Mesenchymal stem cell (in vitro differentiated cells and primary cell): ENCODE results near the gene ST6GALNAC3.

ENCODE experiments used
- DNase-seq: peaks from one replicate; pipeline ENCODE4 v3.0.0-alpha.2; 2013
- H2AFZ ChIP-seq: one replicate; pipeline ENCODE4 v1.6.1; 2013; ENCODE audit warnings: low read depth, mild to moderate bottlenecking, control low read depth, inconsistent platforms, low read length, moderate library complexity
- H2AK5ac ChIP-seq: 2 replicates; pipeline ENCODE4 v1.6.1; 2013; ENCODE audit warnings: low read length, moderate library complexity, mild to moderate bottlenecking, inconsistent platforms; ENCODE audit not compliant: severe bottlenecking
- H2BK120ac ChIP-seq: one replicate; pipeline ENCODE4 v1.6.1; 2013; ENCODE audit warnings: low read depth, mild to moderate bottlenecking, inconsistent platforms, low read length, moderate library complexity
- H2BK12ac ChIP-seq, 2 experiments: one replicate each; pipeline ENCODE4 v1.6.1; 2013; ENCODE audit warnings: inconsistent platforms in 2 of 2, low read length in 2 of 2, mild to moderate bottlenecking in 2 of 2, moderate library complexity in 2 of 2, control low read depth in 1 of 2
- H2BK15ac ChIP-seq: one replicate; pipeline ENCODE4 v1.6.1; 2013; ENCODE audit warnings: mild to moderate bottlenecking, low read depth, inconsistent platforms; ENCODE audit not compliant: poor library complexity, severe bottlenecking
- H2BK5ac ChIP-seq: 2 replicates; pipeline ENCODE4 v1.6.1; 2013; ENCODE audit warnings: low read depth, mild to moderate bottlenecking, low read length, control low read depth, inconsistent platforms; ENCODE audit not compliant: poor library complexity, severe bottlenecking
- H3K14ac ChIP-seq, 2 experiments: one replicate each; pipeline ENCODE4 v1.6.1; 2013; ENCODE audit warnings: inconsistent platforms in 2 of 2, low read length in 2 of 2, control low read depth in 1 of 2, mild to moderate bottlenecking in 1 of 2, moderate library complexity in 1 of 2
- H3K18ac ChIP-seq, 2 experiments: one replicate each; pipeline ENCODE4 v1.6.1; 2013; ENCODE audit warnings: inconsistent platforms in 2 of 2, low read length in 2 of 2, control low read depth in 1 of 2, low read depth in 1 of 2, mild to moderate bottlenecking in 1 of 2
- H3K23ac ChIP-seq, 2 experiments: one replicate each; pipeline ENCODE4 v1.6.1; 2013; ENCODE audit warnings: inconsistent platforms in 2 of 2, low read length in 2 of 2, mild to moderate bottlenecking in 2 of 2, moderate library complexity in 2 of 2, control low read depth in 1 of 2
- H3K27ac ChIP-seq: 2 replicates; pipeline ENCODE4 v1.5.1; 2013; ENCODE audit warnings: mild to moderate bottlenecking, moderate library complexity, low read length, control low read depth, inconsistent platforms; ENCODE audit not compliant: poor library complexity, severe bottlenecking
- H3K27me3 ChIP-seq, 2 experiments: 2 replicates each; pipeline versions ENCODE4 v1.6.1 to v1.7.0; 2013; ENCODE audit warnings: low read length in 2 of 2, mild to moderate bottlenecking in 2 of 2, moderate library complexity in 2 of 2, control low read depth in 1 of 2, inconsistent platforms in 1 of 2; ENCODE audit not compliant: control insufficient read depth in 1 of 2, insufficient read depth in 1 of 2
- H3K36me3 ChIP-seq, 2 experiments: 2 replicates each; pipeline versions ENCODE4 v1.6.1 to v1.7.0; 2013; ENCODE audit warnings: low read length in 2 of 2, control low read depth in 1 of 2, inconsistent platforms in 1 of 2, low read depth in 1 of 2, mild to moderate bottlenecking in 1 of 2; ENCODE audit not compliant: insufficient read depth in 2 of 2, control insufficient read depth in 1 of 2
- H3K4ac ChIP-seq, 2 experiments: one replicate each; pipeline ENCODE4 v1.6.1; 2013; ENCODE audit warnings: inconsistent platforms in 2 of 2, low read length in 2 of 2, mild to moderate bottlenecking in 2 of 2, moderate library complexity in 2 of 2, control low read depth in 1 of 2, low read depth in 1 of 2
- H3K4me1 ChIP-seq: 2 replicates; pipeline ENCODE4 v1.6.1; 2013; ENCODE audit warnings: low read depth, low read length, control low read depth; ENCODE audit not compliant: control insufficient read depth, insufficient read depth
- H3K4me2 ChIP-seq: 2 replicates; pipeline ENCODE4 v1.6.1; 2013; ENCODE audit warnings: low read length, mild to moderate bottlenecking, inconsistent platforms; ENCODE audit not compliant: poor library complexity, severe bottlenecking
- H3K4me3 ChIP-seq, 2 experiments: 2 replicates each; pipeline versions ENCODE4 v1.5.1 to v1.7.0; 2013; ENCODE audit warnings: low read length in 2 of 2, mild to moderate bottlenecking in 2 of 2, control low read depth in 1 of 2, low read depth in 1 of 2; ENCODE audit not compliant: insufficient read depth in 1 of 2
- H3K79me1 ChIP-seq: replicated peaks from 2 replicates; pipeline ENCODE4 v1.6.1; 2013; ENCODE audit warnings: mild to moderate bottlenecking, control low read depth, low read length, inconsistent platforms; ENCODE audit not compliant: poor library complexity, severe bottlenecking
- H3K9ac ChIP-seq: 2 replicates; pipeline ENCODE4 v1.7.0; 2013; ENCODE audit warnings: mild to moderate bottlenecking, low read length, moderate library complexity
- H3K9me3 ChIP-seq: 2 replicates; pipeline ENCODE4 v1.7.0; 2013; ENCODE audit warnings: mild to moderate bottlenecking, low read length; ENCODE audit not compliant: control insufficient read depth
- H4K8ac ChIP-seq: one replicate; pipeline ENCODE4 v1.6.1; 2013; ENCODE audit warnings: inconsistent platforms, mild to moderate bottlenecking, low read length, moderate library complexity
- H4K91ac ChIP-seq: one replicate; pipeline ENCODE4 v1.6.1; 2013; ENCODE audit warnings: mild to moderate bottlenecking, low read length, inconsistent platforms
- WGBS: methylation state at CpG from one replicate; pipeline ENCODE4 v1.1.7; 2013; ENCODE audit warnings: mixed read lengths; 5-methylcytosine and 5-hydroxymethylcytosine counted together

The ST6GALNAC3 gene

DNA sequence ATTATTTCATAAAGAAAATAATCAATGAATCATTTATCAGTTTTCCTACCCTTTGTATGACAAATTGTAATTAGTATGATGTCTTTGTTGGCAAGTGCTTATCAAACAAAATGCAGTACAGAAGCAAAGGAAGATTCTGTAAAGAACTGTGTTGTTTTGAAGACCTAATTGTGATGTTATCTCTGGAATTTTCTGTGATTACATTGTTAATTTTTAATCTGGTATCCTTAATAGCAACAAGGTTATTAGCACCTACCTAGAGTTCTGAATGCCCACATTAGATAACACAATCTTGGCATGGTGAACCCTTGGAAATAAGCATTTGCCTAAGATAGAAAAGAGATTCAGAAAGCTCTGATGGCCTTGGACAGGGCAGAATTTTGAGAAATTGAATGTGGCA lies 518.6 kb downstream of the ST6GALNAC3 start:
- no peak overlapping the region for H2BK12ac ChIP-seq
- no peak overlapping the region for H2BK5ac ChIP-seq
- H4K8ac ChIP-seq = no peak overlapping the region
- H3K27ac ChIP-seq = no peak overlapping the region
- no peaks in the 10 kb centered on the region for H3K79me1 ChIP-seq
- H3K14ac ChIP-seq = no peak overlapping the region
- H3K23ac ChIP-seq = no peak overlapping the region
- no peak overlapping the region for H3K4ac ChIP-seq
- no peaks in the 10 kb centered on the region for H3K27me3 ChIP-seq
- no peaks in the 10 kb centered on the region for H3K4me1 ChIP-seq
- no peak overlapping the region for H3K18ac ChIP-seq
- no peak overlapping the region for H3K9ac ChIP-seq
- DNase-seq = no peak
- no peak overlapping the region for H4K91ac ChIP-seq
- H3K9me3 ChIP-seq = no peaks in the 10 kb centered on the region
- H2AFZ ChIP-seq = no peak overlapping the region
- H3K36me3 ChIP-seq = no peaks in the 10 kb centered on the region
- no peak overlapping the region for H2BK120ac ChIP-seq
- no peak overlapping the region for H3K4me2 ChIP-seq
- H3K4me3 ChIP-seq = no peak overlapping the region
- no peak overlapping the region for H2BK15ac ChIP-seq
- H2AK5ac ChIP-seq = no peak overlapping the region

DNA sequence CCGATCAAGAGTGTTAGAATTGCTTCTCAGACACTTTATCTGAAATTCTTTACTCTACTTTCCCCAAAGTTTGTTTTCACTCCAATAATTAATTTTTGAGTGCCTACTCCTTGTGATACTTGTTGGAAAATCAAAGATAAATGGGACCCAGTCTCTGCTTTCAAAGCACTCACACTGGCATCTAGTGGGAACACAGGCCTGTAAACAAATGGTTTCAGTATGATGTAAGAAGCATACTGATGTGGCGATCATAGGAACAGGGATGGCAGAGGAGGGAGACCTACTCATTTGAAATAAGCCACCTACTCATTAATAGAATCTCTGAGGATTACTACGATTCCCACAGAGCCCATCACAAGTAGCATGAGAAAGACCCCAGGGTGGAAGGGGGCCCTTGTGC lies 519.1 kb downstream of the ST6GALNAC3 start:
- Histone ChIP-seq H3K4ac (no peak overlapping the region), H3K23ac (no peak overlapping the region), H3K36me3 (no peaks in the 10 kb centered on the region), H3K4me3 (no peak overlapping the region), H3K4me2 (no peak overlapping the region), H4K8ac (no peak overlapping the region), H2BK5ac (no peak overlapping the region), H3K79me1 (no peaks in the 10 kb centered on the region), H3K9ac (no peak overlapping the region), H3K27ac (no peak overlapping the region), H2AFZ (no peak overlapping the region), H3K18ac (no peak overlapping the region), H2BK12ac (no peak overlapping the region), H2AK5ac (no peak overlapping the region), H2BK15ac (no peak overlapping the region), H3K27me3 (no peaks in the 10 kb centered on the region), H3K4me1 (no peaks in the 10 kb centered on the region), H3K14ac (no peak overlapping the region), H2BK120ac (no peak overlapping the region), H4K91ac (no peak overlapping the region), H3K9me3 (no peaks in the 10 kb centered on the region)
- DNase-seq = no peak
- WGBS = 86% methylated on average over 3 of the region's 3 CpGs

DNA sequence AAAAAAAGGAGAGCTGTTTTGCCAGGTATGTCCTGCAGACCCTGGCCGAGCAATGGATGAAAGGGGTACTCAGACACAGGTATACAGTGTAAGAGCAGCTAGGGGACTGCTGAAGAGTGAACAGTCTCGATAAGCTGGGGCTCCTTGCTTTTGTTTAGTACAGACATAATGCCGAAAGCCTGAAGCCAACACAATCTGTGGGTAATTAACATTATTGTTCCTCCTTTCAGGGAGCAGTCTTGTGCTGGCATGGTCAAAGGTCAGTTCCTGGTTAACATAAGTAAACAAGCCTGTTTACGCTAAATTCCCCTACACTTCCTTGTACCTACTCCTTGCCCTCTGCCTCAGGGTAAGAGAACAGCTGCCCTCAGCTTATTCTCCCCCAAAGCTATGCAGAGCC lies 520.5 kb downstream of the ST6GALNAC3 start:
- H2BK5ac ChIP-seq = no peak overlapping the region
- no peaks in the 10 kb centered on the region for H3K27me3 ChIP-seq
- no peak overlapping the region for H2BK12ac ChIP-seq
- H3K4ac ChIP-seq = no peak overlapping the region
- H3K23ac ChIP-seq = no peak overlapping the region
- H4K91ac ChIP-seq = no peak overlapping the region
- H3K4me2 ChIP-seq = no peak overlapping the region
- no peak overlapping the region for H3K27ac ChIP-seq
- no peak overlapping the region for H2AK5ac ChIP-seq
- 96% methylated on average over 3 of the region's 4 CpGs for WGBS
- no peaks in the 10 kb centered on the region for H3K9me3 ChIP-seq
- no peak overlapping the region for H4K8ac ChIP-seq
- H2AFZ ChIP-seq = no peak overlapping the region
- H3K4me3 ChIP-seq = no peak overlapping the region
- H3K79me1 ChIP-seq = no peaks in the 10 kb centered on the region
- H3K4me1 ChIP-seq = no peaks in the 10 kb centered on the region
- DNase-seq = no peak
- no peak overlapping the region for H2BK120ac ChIP-seq
- no peak overlapping the region for H2BK15ac ChIP-seq
- no peak overlapping the region for H3K18ac ChIP-seq
- H3K9ac ChIP-seq = no peak overlapping the region
- H3K36me3 ChIP-seq = no peaks in the 10 kb centered on the region
- H3K14ac ChIP-seq = no peak overlapping the region

DNA sequence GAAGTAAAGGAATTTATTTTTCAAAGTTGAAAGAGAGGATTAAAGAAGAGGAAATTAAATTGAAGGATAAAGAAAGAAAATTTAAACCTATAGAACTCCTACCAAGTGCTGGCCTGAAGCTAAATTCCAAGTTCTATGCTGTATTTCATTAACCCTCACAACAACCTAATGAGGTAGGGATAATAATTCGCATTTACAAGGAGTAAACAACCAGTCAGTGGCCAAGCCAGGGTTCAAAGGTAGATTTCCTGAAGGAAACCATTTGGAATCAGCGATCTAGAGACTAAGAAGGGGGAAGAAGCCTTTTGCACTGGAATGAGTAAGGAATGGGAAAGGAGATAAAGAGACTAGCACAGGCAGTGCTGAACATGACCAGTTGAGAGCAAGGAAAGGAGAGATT lies 526.9 kb downstream of the ST6GALNAC3 start:
- Histone ChIP-seq H3K4me3 (no peak overlapping the region), H4K91ac (no peak overlapping the region), H3K4ac (no peak overlapping the region), H2AK5ac (no peak overlapping the region), H3K9ac (no peak overlapping the region), H2BK15ac (no peak overlapping the region), H2BK12ac (no peak overlapping the region), H3K9me3 (no peaks in the 10 kb centered on the region), H3K79me1 (no peaks in the 10 kb centered on the region), H2AFZ (no peak overlapping the region), H3K4me1 (no peaks in the 10 kb centered on the region), H3K14ac (no peak overlapping the region), H3K27me3 (no peaks in the 10 kb centered on the region), H3K27ac (no peak overlapping the region), H3K36me3 (no peaks in the 10 kb centered on the region), H3K4me2 (no peak overlapping the region), H2BK120ac (no peak overlapping the region), H3K23ac (no peak overlapping the region), H4K8ac (no peak overlapping the region), H2BK5ac (no peak overlapping the region), H3K18ac (no peak overlapping the region)
- 86% methylated on average over 2 of the region's 2 CpGs for WGBS
- DNase-seq = no peak
